HG03066 (cell line): Measurements from ENCODE around the gene CCSER1.
"Not testable (repeated sequence)": the region's sequence is repeated elsewhere in the genome, so short reads cannot be mapped to it uniquely, and the experiment has no call there.

Source experiments
- ATAC-seq: cut with Tn5 transposase; IDR thresholded peaks from one replicate; pipeline ENCODE4 v1.9.1; 2021; ENCODE audit warnings: low read depth; ENCODE audit not compliant: unreplicated experiment

CCSER1 gene

DNA sequence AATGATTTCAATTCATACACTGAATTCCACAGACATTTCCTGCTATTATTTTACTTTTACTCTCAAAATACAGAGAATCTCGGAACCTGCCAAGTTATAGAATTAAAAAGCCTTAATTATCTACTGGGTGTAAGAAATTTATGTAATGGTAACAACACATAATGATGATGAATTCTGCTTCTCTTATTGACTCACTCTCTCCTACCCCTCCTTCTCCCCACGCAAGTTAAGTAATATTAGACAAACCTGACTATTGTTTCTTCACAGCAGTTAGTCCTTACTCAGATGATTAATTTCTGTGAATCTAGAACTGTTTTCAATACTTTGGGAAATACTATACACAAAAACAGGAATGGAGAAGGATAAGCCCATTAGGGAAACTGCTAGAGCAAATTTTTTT is 762.0 kb downstream of the CCSER1 start:
- ATAC-seq, result no peak

- ATAC-seq, result not testable (repeated sequence)
Measured at GRCh38 chr4:90903413-90903812, 776.2 kb downstream of the CCSER1 start.

GRCh38 chr4:90904021-90904420 is 776.8 kb downstream of the CCSER1 start:
- no peak for ATAC-seq

- no peak for ATAC-seq
Measured at GRCh38 chr4:90906239-90906638, 779.0 kb downstream of the CCSER1 start.

GRCh38 chr4:90911724-90912434 is 784.7 kb downstream of the CCSER1 start:
- ATAC-seq, result not testable (repeated sequence)

DNA sequence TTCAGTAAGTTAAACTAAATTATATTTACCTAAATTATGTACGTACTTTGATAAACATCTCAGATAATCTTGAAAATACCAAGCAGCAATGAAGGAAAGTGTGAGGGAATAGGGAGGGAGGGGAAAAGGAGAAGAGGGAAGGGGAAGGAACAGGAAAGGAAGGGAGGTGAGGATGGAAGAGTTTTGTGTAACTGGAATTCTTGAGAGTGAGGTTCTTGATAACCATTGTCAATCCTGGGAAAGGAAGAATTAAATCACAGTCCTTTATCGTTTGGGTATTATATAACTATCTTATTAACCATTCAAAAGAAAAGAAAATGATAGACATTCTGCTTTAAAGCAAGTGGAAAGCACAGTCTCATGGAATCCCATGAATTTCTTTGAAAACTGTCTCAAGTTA is 795.0 kb downstream of the CCSER1 start:
- ATAC-seq, result no peak

- ATAC-seq, result no peak
Measured at GRCh38 chr4:90926957-90927356, 799.8 kb downstream of the CCSER1 start.

DNA sequence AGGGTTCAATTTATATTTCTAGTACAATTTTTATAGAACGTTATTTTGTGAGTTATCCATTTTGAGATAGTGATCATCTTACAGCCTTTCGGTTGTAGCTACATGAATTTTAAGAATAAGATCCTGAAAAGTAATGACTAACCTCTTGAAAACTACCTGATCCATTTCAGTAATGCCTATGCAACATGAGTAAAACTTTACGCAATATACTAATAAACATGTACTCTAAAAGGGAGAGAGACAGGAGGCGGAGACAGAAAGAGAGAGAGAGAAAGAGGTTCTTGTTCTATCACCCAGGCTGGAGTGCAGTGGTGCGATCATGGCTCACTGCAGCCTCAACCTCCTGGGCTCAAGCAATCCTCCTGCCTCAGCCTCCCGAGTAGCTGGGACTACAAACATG is 816.1 kb downstream of the CCSER1 start:
- no peak for ATAC-seq

DNA sequence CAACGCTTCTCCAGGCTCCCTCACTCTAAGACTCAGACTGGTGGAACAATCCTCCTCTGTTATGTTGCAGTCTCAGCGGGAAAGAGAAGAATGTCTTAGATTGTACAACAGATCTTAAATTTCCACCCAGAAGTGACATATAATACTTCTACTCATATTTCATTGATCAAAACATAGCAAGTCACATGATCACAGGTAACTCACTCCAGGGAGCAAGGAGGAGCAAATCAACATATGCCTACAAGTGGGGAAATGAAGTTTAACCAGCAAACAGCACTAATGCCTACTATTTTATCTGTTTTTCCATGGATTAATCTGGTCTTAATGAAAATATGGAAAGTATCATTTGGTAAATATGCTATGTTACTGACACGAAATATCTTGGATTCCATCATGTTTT is 819.8 kb downstream of the CCSER1 start:
- no peak for ATAC-seq

GRCh38 chr4:90950385-90950841 is 823.2 kb downstream of the CCSER1 start:
- no peak for ATAC-seq

DNA sequence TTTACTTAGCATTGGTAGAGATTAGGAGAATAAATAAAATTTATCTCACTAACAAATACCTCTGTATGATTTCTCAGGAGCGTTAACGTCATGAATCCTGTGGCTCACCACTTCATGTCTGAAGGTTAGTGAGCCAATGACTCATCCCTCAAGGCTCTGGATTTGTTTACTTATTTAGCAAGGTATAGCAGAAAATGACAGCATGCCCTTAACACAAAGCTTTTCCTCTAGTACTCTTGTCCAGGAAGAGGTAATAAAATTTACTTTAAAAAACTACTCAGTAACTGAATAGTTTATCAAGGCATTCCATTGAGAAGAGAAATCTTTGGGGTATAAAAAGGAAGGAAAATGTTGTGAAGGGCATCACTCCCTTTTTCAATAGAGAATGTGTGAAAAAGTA is 823.8 kb downstream of the CCSER1 start:
- ATAC-seq, result no peak

- ATAC-seq, result no peak
Measured at GRCh38 chr4:90958256-90958895, 831.2 kb downstream of the CCSER1 start.

DNA sequence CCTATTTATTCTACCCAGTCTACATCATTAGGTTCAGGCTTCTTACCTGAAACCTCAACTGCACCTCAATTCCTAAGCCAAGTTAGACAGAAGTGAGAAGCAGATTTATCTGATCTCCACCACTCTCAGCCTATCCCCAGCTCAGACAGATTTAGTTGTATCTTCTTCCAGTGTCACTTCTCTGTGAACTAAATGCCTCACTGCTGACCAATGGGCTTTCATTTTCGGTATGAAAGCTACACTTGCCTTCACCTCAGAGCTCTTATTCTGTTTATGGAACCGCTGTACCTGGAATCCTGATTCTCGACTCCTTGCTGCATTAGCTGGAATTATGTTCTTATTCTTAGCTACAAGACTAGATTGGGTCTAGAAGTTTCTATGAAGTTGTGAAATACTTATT is 833.2 kb downstream of the CCSER1 start:
- ATAC-seq, result no peak

GRCh38 chr4:90960840-90961239 is 833.6 kb downstream of the CCSER1 start:
- ATAC-seq, result no peak

DNA sequence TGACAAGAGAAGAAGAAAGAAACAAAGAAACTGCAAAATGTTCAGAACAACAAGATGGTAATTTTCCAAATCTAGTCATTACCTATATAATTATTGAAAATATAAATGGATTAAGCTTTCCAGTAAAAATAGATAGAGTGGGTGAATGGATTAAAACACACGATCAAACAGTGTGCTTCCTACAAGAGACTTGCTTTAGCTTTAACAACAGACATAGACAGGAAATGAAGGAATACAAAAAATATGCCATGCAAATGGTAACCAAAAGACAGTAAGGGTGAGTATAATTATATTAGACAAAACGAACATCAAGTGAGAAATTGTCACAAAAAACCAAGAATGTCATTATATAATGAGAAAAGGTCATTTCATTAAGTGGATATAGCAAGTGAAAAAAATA is 842.8 kb downstream of the CCSER1 start:
- ATAC-seq, result no peak

DNA sequence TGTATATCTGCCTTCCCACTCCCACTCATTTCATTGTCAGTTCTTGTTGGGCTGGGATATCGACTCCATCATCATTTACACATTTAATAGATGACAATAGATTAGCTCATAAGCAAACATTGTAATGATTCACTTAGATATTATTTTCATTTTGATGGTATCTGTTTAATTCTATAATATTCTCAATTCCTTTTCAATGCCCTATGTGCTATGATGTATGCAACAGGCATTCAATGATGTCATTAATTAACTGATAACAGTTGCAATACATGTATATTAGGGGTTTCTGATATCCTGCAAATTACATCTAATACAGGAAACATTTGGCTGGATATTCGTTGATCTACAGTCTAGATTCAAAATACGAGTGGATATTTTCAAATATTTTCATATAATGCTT is 850.5 kb downstream of the CCSER1 start:
- no peak for ATAC-seq

DNA sequence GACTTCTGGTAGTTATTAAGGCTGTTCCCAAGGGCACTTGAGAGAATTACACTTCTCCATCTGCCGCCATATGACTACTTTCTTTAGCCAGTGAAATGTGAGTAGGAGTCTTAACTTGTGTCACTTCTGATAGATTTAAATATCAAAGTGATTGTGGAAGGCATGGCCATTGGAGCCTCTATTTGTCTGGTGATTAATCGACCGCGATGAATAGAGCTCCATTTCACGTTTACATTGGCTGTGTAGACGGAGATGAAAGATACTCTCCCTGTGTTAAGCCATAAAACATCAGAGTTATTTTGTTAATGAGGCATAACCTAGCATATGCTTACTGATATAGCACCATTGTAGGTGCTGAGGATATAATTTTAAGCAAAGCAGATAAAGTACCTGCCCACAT is 852.4 kb downstream of the CCSER1 start:
- no peak for ATAC-seq

DNA sequence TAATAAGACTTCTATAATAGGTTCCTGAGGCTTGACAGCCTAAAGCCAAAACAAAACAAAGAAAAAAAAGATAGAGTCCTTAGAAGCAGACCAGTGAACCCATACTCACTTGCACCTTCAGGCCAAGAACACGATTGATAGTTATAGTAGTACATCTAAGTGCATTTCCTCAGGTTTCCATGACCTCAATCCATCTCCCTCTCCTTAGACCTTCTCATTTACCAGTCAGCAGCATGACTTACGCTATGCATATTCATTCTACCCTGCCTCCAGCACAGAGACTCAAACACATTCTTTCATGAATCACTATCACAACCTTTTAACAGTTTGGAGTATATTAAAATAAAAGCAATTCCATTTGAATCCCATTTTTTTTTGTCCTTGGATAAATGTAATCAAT is 855.6 kb downstream of the CCSER1 start:
- ATAC-seq, result no peak

- no peak for ATAC-seq
Measured at GRCh38 chr4:90990284-90990683, 863.1 kb downstream of the CCSER1 start.

GRCh38 chr4:90992213-90992612 is 865.0 kb downstream of the CCSER1 start:
- no peak for ATAC-seq

GRCh38 chr4:90994851-90995574 is 867.8 kb downstream of the CCSER1 start:
- no peak for ATAC-seq

GRCh38 chr4:90995996-90996395 is 868.8 kb downstream of the CCSER1 start:
- ATAC-seq, result no peak
